ENCODE measurements around the gene INTS1. TPM values are rescaled to one million over a fixed set of nuclear protein-coding genes. Genes with fewer than 3 reads are reported as not detected.
A peak's percentile ranks its signal among the peaks of the same experiment; 100 is the strongest.

Gene INTS1
- polyA plus RNA-seq, 2 of the 4 experiments (the other 2 are of a cell fraction): 14.6 to 48.1 TPM

DNA sequence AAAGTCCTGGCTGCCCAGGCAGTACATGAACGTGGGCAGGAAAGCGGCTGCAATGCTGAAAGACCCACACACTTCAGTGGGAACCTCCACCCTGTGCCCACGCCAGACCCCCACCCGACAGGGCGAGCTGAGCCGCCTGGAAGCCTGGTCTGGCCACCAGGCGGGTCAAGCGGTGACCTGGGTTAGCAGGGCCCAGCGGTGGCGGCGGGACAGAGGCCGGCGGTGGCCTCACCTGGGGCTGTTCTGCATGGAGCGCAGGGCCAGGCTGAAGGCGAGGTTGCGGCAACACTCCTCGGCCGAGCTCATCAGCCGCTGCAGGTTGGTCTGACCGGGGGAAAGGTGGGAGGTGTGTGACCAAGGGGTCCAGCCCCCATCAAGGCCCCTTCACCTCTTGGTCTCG lies 33.3 kb downstream of the INTS1 start:
- Histone ChIP-seq H3K4me2 (no peak overlapping the region), H3K27ac (no peak overlapping the region), H3K4me1 (peaks cover 17% of the 10 kb centered on the region), H3K9me3 (no peaks in the 10 kb centered on the region), H3K4me3 (no peak overlapping the region)
- DNase-seq (ENCODE audit: low read depth in 1 of 2, low spot score in 1 of 2): no peak
- ChIA-PET CTCF (interaction anchor here (1.0 to 6.1 kb wide), 4 partner anchors 13 to 244 kb away, joined by 3 to 103 read pairs (median 7); no protein-coding TSS in a partner anchor), POLR2A (no interaction called here)
- no peak for ATAC-seq
- WGBS (ENCODE audit: missing lambda C conversion rate): 95% methylated on average over 10 of the region's 21 CpGs
- no peak for FAIRE-seq
- no peak for TF ChIP-seq HOXB5 (CRISPR knock-in tag; IDR thresholded peaks at IDR 0.05)
- no peak for TF ChIP-seq MAZ (IDR thresholded peaks at IDR 0.05; ENCODE audit: borderline replicate concordance, low read depth, low read length)
- TF ChIP-seq, protein P1, sequence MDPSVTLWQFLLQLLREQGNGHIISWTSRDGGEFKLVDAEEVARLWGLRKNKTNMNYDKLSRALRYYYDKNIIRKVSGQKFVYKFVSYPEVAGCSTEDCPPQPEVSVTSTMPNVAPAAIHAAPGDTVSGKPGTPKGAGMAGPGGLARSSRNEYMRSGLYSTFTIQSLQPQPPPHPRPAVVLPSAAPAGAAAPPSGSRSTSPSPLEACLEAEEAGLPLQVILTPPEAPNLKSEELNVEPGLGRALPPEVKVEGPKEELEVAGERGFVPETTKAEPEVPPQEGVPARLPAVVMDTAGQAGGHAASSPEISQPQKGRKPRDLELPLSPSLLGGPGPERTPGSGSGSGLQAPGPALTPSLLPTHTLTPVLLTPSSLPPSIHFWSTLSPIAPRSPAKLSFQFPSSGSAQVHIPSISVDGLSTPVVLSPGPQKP (IDR thresholded peaks at IDR 0.05; ENCODE audit: low read depth, low read length): no peak
- TF ChIP-seq CBX2 (IDR thresholded peaks at IDR 0.05; ENCODE audit: borderline replicate concordance, low read depth): no peak
- TF ChIP-seq, protein P2, sequence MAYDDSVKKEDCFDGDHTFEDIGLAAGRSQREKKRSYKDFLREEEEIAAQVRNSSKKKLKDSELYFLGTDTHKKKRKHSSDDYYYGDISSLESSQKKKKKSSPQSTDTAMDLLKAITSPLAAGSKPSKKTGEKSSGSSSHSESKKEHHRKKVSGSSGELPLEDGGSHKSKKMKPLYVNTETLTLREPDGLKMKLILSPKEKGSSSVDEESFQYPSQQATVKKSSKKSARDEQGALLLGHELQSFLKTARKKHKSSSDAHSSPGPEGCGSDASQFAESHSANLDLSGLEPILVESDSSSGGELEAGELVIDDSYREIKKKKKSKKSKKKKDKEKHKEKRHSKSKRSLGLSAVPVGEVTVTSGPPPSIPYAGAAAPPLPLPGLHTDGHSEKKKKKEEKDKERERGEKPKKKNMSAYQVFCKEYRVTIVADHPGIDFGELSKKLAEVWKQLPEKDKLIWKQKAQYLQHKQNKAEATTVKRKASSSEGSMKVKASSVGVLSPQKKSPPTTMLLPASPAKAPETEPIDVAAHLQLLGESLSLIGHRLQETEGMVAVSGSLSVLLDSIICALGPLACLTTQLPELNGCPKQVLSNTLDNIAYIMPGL (CRISPR knock-in tag; IDR thresholded peaks at IDR 0.05; ENCODE audit: borderline replicate concordance): no peak
- no peak for TF ChIP-seq CHD4 (IDR thresholded peaks at IDR 0.05; ENCODE audit: borderline replicate concordance)
- TF ChIP-seq HDAC2 (IDR thresholded peaks at IDR 0.05): no peak
- no peak for TF ChIP-seq BHLHE40 (IDR thresholded peaks at IDR 0.05; ENCODE audit: low read depth, low read length)
- TF ChIP-seq MAFK (IDR thresholded peaks at IDR 0.05; ENCODE audit: partially characterized antibody): no peak
- TF ChIP-seq, protein P3, sequence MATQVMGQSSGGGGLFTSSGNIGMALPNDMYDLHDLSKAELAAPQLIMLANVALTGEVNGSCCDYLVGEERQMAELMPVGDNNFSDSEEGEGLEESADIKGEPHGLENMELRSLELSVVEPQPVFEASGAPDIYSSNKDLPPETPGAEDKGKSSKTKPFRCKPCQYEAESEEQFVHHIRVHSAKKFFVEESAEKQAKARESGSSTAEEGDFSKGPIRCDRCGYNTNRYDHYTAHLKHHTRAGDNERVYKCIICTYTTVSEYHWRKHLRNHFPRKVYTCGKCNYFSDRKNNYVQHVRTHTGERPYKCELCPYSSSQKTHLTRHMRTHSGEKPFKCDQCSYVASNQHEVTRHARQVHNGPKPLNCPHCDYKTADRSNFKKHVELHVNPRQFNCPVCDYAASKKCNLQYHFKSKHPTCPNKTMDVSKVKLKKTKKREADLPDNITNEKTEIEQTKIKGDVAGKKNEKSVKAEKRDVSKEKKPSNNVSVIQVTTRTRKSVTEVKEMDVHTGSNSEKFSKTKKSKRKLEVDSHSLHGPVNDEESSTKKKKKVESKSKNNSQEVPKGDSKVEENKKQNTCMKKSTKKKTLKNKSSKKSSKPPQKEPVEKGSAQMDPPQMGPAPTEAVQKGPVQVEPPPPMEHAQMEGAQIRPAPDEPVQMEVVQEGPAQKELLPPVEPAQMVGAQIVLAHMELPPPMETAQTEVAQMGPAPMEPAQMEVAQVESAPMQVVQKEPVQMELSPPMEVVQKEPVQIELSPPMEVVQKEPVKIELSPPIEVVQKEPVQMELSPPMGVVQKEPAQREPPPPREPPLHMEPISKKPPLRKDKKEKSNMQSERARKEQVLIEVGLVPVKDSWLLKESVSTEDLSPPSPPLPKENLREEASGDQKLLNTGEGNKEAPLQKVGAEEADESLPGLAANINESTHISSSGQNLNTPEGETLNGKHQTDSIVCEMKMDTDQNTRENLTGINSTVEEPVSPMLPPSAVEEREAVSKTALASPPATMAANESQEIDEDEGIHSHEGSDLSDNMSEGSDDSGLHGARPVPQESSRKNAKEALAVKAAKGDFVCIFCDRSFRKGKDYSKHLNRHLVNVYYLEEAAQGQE (IDR thresholded peaks at IDR 0.05): no peak
- no peak for TF ChIP-seq ZC3H11A (IDR thresholded peaks at IDR 0.05)
- TF ChIP-seq ESRRA (IDR thresholded peaks at IDR 0.05; ENCODE audit: borderline replicate concordance, low read length): no peak
- no peak for TF ChIP-seq HOXB13 (CRISPR knock-in tag; IDR thresholded peaks at IDR 0.05; ENCODE audit: low read depth)
- TF ChIP-seq, protein P4, sequence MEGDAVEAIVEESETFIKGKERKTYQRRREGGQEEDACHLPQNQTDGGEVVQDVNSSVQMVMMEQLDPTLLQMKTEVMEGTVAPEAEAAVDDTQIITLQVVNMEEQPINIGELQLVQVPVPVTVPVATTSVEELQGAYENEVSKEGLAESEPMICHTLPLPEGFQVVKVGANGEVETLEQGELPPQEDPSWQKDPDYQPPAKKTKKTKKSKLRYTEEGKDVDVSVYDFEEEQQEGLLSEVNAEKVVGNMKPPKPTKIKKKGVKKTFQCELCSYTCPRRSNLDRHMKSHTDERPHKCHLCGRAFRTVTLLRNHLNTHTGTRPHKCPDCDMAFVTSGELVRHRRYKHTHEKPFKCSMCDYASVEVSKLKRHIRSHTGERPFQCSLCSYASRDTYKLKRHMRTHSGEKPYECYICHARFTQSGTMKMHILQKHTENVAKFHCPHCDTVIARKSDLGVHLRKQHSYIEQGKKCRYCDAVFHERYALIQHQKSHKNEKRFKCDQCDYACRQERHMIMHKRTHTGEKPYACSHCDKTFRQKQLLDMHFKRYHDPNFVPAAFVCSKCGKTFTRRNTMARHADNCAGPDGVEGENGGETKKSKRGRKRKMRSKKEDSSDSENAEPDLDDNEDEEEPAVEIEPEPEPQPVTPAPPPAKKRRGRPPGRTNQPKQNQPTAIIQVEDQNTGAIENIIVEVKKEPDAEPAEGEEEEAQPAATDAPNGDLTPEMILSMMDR (IDR thresholded peaks at IDR 0.05): no peak

DNA sequence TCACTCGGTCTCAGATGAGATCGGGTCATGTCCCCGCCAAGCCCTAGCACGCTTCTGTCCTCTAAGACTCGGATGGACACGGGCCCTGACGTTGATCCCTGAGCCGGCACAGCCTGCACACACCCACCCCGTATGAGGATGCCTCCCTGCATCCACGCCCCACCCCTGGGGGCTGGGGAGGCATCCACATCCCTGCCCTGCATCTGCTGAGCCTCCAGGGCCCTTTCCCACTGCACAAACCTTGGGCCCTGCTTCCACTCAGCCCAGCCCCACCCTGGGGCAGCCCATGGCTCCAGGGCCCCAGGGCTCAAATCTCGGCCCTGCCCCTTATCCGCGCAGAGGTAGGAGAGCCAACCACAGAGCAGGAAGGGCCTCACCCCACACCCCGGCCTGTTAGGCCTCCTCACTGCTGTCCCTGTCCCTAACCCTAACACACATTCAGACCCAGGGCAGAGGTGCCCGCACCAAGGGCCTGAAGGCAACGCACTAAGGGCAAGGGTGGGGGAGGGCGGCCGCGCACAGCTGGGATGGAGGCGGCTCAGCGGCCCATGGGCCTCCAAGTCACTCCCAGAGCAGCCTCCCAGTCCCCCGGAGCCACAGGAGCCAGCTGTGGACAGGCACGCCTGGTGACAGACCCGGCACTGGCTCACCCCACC lies 35.4 kb downstream of the INTS1 start:
- POLR2A ChIA-PET: no interaction called here
- no peaks in the 10 kb centered on the region for H3K9me3 ChIP-seq
- no peak for TF ChIP-seq ZC3H11A (IDR thresholded peaks at IDR 0.05)
- no peak for TF ChIP-seq HOXB13 (CRISPR knock-in tag; IDR thresholded peaks at IDR 0.05; ENCODE audit: low read depth)
- no peak for TF ChIP-seq HEYL (CRISPR knock-in tag; IDR thresholded peaks at IDR 0.05)
- TF ChIP-seq, protein P5, sequence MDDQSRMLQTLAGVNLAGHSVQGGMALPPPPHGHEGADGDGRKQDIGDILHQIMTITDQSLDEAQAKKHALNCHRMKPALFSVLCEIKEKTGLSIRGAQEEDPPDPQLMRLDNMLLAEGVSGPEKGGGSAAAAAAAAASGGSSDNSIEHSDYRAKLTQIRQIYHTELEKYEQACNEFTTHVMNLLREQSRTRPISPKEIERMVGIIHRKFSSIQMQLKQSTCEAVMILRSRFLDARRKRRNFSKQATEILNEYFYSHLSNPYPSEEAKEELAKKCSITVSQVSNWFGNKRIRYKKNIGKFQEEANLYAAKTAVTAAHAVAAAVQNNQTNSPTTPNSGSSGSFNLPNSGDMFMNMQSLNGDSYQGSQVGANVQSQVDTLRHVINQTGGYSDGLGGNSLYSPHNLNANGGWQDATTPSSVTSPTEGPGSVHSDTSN (IDR thresholded peaks at IDR 0.05): no peak
- TF ChIP-seq, protein P6, sequence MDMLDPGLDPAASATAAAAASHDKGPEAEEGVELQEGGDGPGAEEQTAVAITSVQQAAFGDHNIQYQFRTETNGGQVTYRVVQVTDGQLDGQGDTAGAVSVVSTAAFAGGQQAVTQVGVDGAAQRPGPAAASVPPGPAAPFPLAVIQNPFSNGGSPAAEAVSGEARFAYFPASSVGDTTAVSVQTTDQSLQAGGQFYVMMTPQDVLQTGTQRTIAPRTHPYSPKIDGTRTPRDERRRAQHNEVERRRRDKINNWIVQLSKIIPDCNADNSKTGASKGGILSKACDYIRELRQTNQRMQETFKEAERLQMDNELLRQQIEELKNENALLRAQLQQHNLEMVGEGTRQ (IDR thresholded peaks at IDR 0.05): no peak
- TF ChIP-seq, protein P3 (IDR thresholded peaks at IDR 0.05): no peak
- no peak for TF ChIP-seq NR3C1 (IDR thresholded peaks at IDR 0.05)
- TF ChIP-seq NPAS2 (CRISPR knock-in tag; IDR thresholded peaks at IDR 0.05; ENCODE audit: borderline replicate concordance): no peak

More for the DNA sequence above, 35.4 kb downstream of the INTS1 start:
- DNase-seq (ENCODE audit: low read depth in 1 of 2, low spot score in 1 of 2) (no peak), ATAC-seq (no peak), FAIRE-seq (no peak)
- CTCF ChIA-PET: no interaction called here
- Histone ChIP-seq H3K4me3 (no peak overlapping the region), H3K4me1 (peaks cover 17% of the 10 kb centered on the region), H3K4me2 (no peak overlapping the region), H3K27ac (0 out of 6 replicates have a peak overlapping the region, but pooled peaks of 1 of the 2 experiments have one; percentile 12)
- WGBS (ENCODE audit: missing lambda C conversion rate): 98% methylated on average over 18 of the region's 24 CpGs

Measured in A549 (cell line).